ENCODE results near the gene SESN1.
A peak's percentile ranks its signal among the peaks of the same experiment; 100 is the strongest.

- no peak for TF ChIP-seq CTCF (IDR thresholded peaks at IDR 0.05 in 4 of 5, conservative IDR thresholded peaks at IDR 0.05 in 1 of 5)
- peak in 1 of 2 donors; percentile 23 for TF ChIP-seq POLR2A (IDR thresholded peaks at IDR 0.05)
Observed at GRCh38 chr6:108947114-108947854, 147.4 kb downstream of the SESN1 start.
